ENCODE results near the gene PCGF5.

Gene PCGF5

DNA sequence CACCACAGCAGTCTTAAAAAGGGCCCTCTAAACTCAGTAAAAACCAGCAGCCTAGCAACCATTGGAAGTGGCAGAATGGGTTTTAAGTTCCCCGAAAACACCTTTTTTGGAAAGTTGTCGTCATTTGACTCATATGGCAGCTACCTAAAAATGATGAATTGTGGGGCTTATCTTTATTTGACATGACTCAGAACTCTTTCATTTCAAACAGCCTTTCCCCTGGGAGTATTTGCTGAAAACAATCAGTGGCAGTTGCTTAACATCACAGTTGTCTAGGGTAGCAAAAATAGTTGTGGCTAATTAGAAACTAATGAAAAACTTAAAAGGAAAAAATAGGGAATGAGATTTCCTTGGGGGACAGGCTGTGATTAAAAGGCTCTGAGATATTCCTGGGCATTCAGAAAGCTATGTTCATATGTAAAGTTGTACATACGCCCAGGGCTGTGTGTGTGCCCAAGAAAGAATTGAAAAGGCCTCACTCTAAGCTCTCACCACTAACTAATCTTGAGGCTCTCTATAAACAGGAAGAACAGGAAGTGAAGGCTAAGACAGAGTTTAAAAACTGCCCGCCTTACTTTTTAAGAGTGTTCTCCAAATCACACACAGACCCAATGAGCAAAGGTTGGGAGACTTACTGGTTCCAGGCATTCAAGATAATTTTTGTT is 108.0 kb downstream of the PCGF5 start:
- DNase-seq (ENCODE audit: low spot score), result no peak
